CD8-positive, alpha-beta memory T cell (primary cell): ENCODE results near the gene LYST. TPM values are rescaled to one million over a fixed set of nuclear protein-coding genes. Genes with fewer than 3 reads are reported as not detected.

Source experiments
- CTCF ChIA-PET: fragments of 350-600 bp; sonication (Branson Sonifier 250); formaldehyde crosslinking; loops from one replicate; lab custom pipeline; 2021; ENCODE audit warnings: antibody characterized with exemption; lab: Charles Lee
- POLR2A ChIA-PET: fragments of 350-600 bp; sonication (Branson Sonifier 250); formaldehyde crosslinking; loops from one replicate; lab custom pipeline; 2021; ENCODE audit warnings: antibody characterized with exemption; lab: Charles Lee
- DNase-seq, 5 donors: peaks; one replicate each; pipeline versions ENCODE4 v3.0.0 to v3.0.0-alpha.2; 2020 to 2022; ENCODE audit warnings: mixed read lengths in 1 of 5
- H3K27ac ChIP-seq: one replicate; pipeline ENCODE4 v1.7.0; 2013; ENCODE audit warnings: low read depth, mild to moderate bottlenecking, low read length, moderate library complexity
- H3K27me3 ChIP-seq: 2 replicates; pipeline ENCODE4 v1.7.0; 2013; ENCODE audit warnings: low read length, mild to moderate bottlenecking; ENCODE audit not compliant: insufficient read depth, poor library complexity, severe bottlenecking
- H3K36me3 ChIP-seq: 2 replicates; pipeline ENCODE4 v1.7.0; 2013; ENCODE audit warnings: mild to moderate bottlenecking, low read length, moderate library complexity; ENCODE audit not compliant: insufficient read depth
- H3K4me1 ChIP-seq: 2 replicates; pipeline ENCODE4 v1.7.0; 2013; ENCODE audit warnings: mild to moderate bottlenecking, low read length, moderate library complexity; ENCODE audit not compliant: insufficient read depth
- H3K4me3 ChIP-seq: 2 replicates; pipeline ENCODE4 v1.7.0; 2013; ENCODE audit warnings: mild to moderate bottlenecking, low read length
- H3K9me3 ChIP-seq: 2 replicates; pipeline ENCODE4 v1.7.0; 2013; ENCODE audit warnings: mild to moderate bottlenecking, low read length
- H3K27ac Mint-ChIP-seq, 8 donors: one replicate each; pipeline ENCODE4 v1.8.0; 2020 to 2021; ENCODE audit warnings: mixed read lengths in 8 of 8, mild to moderate bottlenecking in 6 of 8, inconsistent platforms in 3 of 8, moderate library complexity in 3 of 8
- H3K27me3 Mint-ChIP-seq, 2 donors: one replicate each; pipeline ENCODE4 v1.8.0; 2020 to 2021; ENCODE audit warnings: mixed read lengths in 2 of 2, mild to moderate bottlenecking in 1 of 2, moderate library complexity in 1 of 2
- H3K36me3 Mint-ChIP-seq, 3 donors: one replicate each; pipeline ENCODE4 v1.8.0; 2020 to 2021; ENCODE audit warnings: mixed read lengths in 3 of 3, inconsistent platforms in 1 of 3, mild to moderate bottlenecking in 1 of 3
- H3K4me1 Mint-ChIP-seq, 3 donors: one replicate each; pipeline ENCODE4 v1.8.0; 2020 to 2021; ENCODE audit warnings: mixed read lengths in 3 of 3, inconsistent platforms in 1 of 3, mild to moderate bottlenecking in 1 of 3
- H3K4me3 Mint-ChIP-seq, 7 donors: one replicate each; pipeline ENCODE4 v1.8.0; 2020 to 2021; ENCODE audit warnings: mixed read lengths in 7 of 7, mild to moderate bottlenecking in 6 of 7, moderate library complexity in 4 of 7, inconsistent platforms in 2 of 7
- H3K9me3 Mint-ChIP-seq, 5 donors: one replicate each; pipeline ENCODE4 v1.8.0; 2020 to 2022; ENCODE audit warnings: mixed read lengths in 5 of 5, mild to moderate bottlenecking in 3 of 5, moderate library complexity in 2 of 5, inconsistent platforms in 1 of 5
- polyA plus RNA-seq: library from polyadenylated mRNA; unstranded; fragments of 300-500 nt; fragmentation: Illumina TruSeq; gene quantifications from one replicate; pipeline ENCODE4 v1.2.3, GENCODE V29; 2021
- total RNA-seq, 2 experiments: library from RNA; stranded (reverse); gene quantifications; one replicate each; pipeline ENCODE4 v1.2.3, GENCODE V29; 2021

LYST gene
- total and polyA plus RNA-seq, 3 experiments from 2014 or later: 24.1 to 79.9 (median 76.9) TPM

GRCh38 chr1:235898126-235898525 lies 31.4 kb upstream of the LYST start:
- Histone ChIP-seq H3K9me3 (no peaks in the 10 kb centered on the region), H3K36me3 (no peaks in the 10 kb centered on the region), H3K27ac (no peak overlapping the region), H3K4me1 (no peaks in the 10 kb centered on the region), H3K4me3 (no peak overlapping the region), H3K27me3 (no peaks in the 10 kb centered on the region)
- peaks cover 2 to 9% (median 6%) of the 10 kb centered on the region in 3 donors for H3K4me1 Mint-ChIP-seq
- no peaks in the 10 kb centered on the region for H3K36me3 Mint-ChIP-seq
- peaks cover 0 to 6% of the 10 kb centered on the region in 2 donors for H3K27me3 Mint-ChIP-seq
- H3K9me3 Mint-ChIP-seq: no peaks in the 10 kb centered on the region
- ChIA-PET POLR2A (no interaction called here), CTCF (no interaction called here)
- no peak for DNase-seq
- H3K27ac Mint-ChIP-seq: peak overlapping the region in 2 of 8 donors; percentile 36 to 67
- H3K4me3 Mint-ChIP-seq: peak overlapping the region in 1 of 7 donors; percentile 10

GRCh38 chr1:235893840-235894239 lies 27.1 kb upstream of the LYST start:
- H3K27me3 ChIP-seq: no peaks in the 10 kb centered on the region
- Mint-ChIP-seq H3K9me3 (no peaks in the 10 kb centered on the region), H3K4me3 (no peak overlapping the region), H3K36me3 (no peaks in the 10 kb centered on the region), H3K27ac (no peak overlapping the region), H3K27me3 (no peaks in the 10 kb centered on the region), H3K4me1 (peaks cover 5 to 11% (median 9%) of the 10 kb centered on the region in 3 donors)
- no peak overlapping the region for H3K27ac ChIP-seq
- no peaks in the 10 kb centered on the region for H3K9me3 ChIP-seq
- peaks cover under 1% of the 10 kb centered on the region for H3K4me1 ChIP-seq
- H3K36me3 ChIP-seq: no peaks in the 10 kb centered on the region
- H3K4me3 ChIP-seq: no peak overlapping the region
- DNase-seq: no peak
- POLR2A ChIA-PET: no interaction called here
- CTCF ChIA-PET: interaction anchor here (1.1 to 1.8 kb wide), 2 partner anchors 61 to 78 kb away, joined by 4 to 8 read pairs; no protein-coding TSS in a partner anchor

- no peaks in the 10 kb centered on the region for H3K9me3 Mint-ChIP-seq
- Histone ChIP-seq H3K4me1 (peaks cover 8% of the 10 kb centered on the region), H3K36me3 (no peaks in the 10 kb centered on the region), H3K27ac (no peak overlapping the region), H3K27me3 (no peaks in the 10 kb centered on the region), H3K4me3 (no peak overlapping the region), H3K9me3 (no peaks in the 10 kb centered on the region)
- ChIA-PET POLR2A (no interaction called here), CTCF (interaction anchor here (1.8 kb wide), 1 partner anchor 79 kb away, joined by 8 read pairs; no protein-coding TSS in a partner anchor)
- H3K27ac Mint-ChIP-seq: peak overlapping the region in 1 of 8 donors; percentile 60
- H3K4me3 Mint-ChIP-seq: no peak overlapping the region
- no peaks in the 10 kb centered on the region for H3K27me3 Mint-ChIP-seq
- peaks cover 14 to 21% (median 16%) of the 10 kb centered on the region in 3 donors for H3K4me1 Mint-ChIP-seq
- no peak for DNase-seq
- peaks cover 0 to 2% (median 0%) of the 10 kb centered on the region in 3 donors for H3K36me3 Mint-ChIP-seq
Measured at GRCh38 chr1:235892734-235893413, 26.2 kb upstream of the LYST start.

- Mint-ChIP-seq H3K4me3 (no peak overlapping the region), H3K27ac (peak overlapping the region in 2 of 8 donors; percentile 19 to 51)
- DNase-seq: no peak
Measured at GRCh38 chr1:235892202-235892601, 25.5 kb upstream of the LYST start.

GRCh38 chr1:235888119-235888643 lies 21.5 kb upstream of the LYST start:
- H3K9me3 ChIP-seq: no peaks in the 10 kb centered on the region
- peaks cover 39 to 54% (median 43%) of the 10 kb centered on the region in 3 donors for H3K4me1 Mint-ChIP-seq
- DNase-seq: peak; percentile 14 to 75 (median 26)
- peak overlapping the region; percentile 96 to 99 (median 98) for H3K27ac Mint-ChIP-seq
- H3K36me3 ChIP-seq: no peaks in the 10 kb centered on the region
- H3K4me3 Mint-ChIP-seq: peak overlapping the region; percentile 67 to 93 (median 86)
- no peaks in the 10 kb centered on the region for H3K27me3 Mint-ChIP-seq
- H3K27me3 ChIP-seq: no peaks in the 10 kb centered on the region
- H3K4me3 ChIP-seq: peak overlapping the region; percentile 59
- ChIA-PET CTCF (interaction anchor here (1.1 to 1.7 kb wide), 5 partner anchors 19 to 84 kb away, joined by 3 to 7 read pairs (median 4); no protein-coding TSS in a partner anchor), POLR2A (interaction anchor here (0.6 kb wide), 1 partner anchor 267 kb away, joined by 4 read pairs; no protein-coding TSS in a partner anchor)
- H3K27ac ChIP-seq: peak overlapping the region; percentile 48
- H3K9me3 Mint-ChIP-seq: no peaks in the 10 kb centered on the region
- peaks cover 34% of the 10 kb centered on the region for H3K4me1 ChIP-seq
- peaks cover 0 to 2% (median 0%) of the 10 kb centered on the region in 3 donors for H3K36me3 Mint-ChIP-seq

More at GRCh38 chr1:235892202-235892601, 25.5 kb upstream of the LYST start:
- Mint-ChIP-seq H3K27me3 (no peaks in the 10 kb centered on the region), H3K36me3 (peaks cover 0 to 2% (median 0%) of the 10 kb centered on the region in 3 donors), H3K9me3 (no peaks in the 10 kb centered on the region), H3K4me1 (peaks cover 21 to 28% (median 23%) of the 10 kb centered on the region in 3 donors)
- Histone ChIP-seq H3K4me3 (no peak overlapping the region), H3K9me3 (no peaks in the 10 kb centered on the region), H3K4me1 (peaks cover 15% of the 10 kb centered on the region), H3K36me3 (no peaks in the 10 kb centered on the region), H3K27ac (no peak overlapping the region), H3K27me3 (no peaks in the 10 kb centered on the region)
- POLR2A ChIA-PET: no interaction called here
- CTCF ChIA-PET: no interaction called here

- Mint-ChIP-seq H3K9me3 (no peaks in the 10 kb centered on the region), H3K27me3 (no peaks in the 10 kb centered on the region), H3K36me3 (peaks cover 0 to 2% (median 0%) of the 10 kb centered on the region in 3 donors), H3K4me3 (peak overlapping the region in 6 of 7 donors; percentile 22 to 86 (median 52)), H3K27ac (peak overlapping the region; percentile 58 to 99 (median 98)), H3K4me1 (peaks cover 42 to 56% (median 48%) of the 10 kb centered on the region in 3 donors)
- H3K36me3 ChIP-seq: no peaks in the 10 kb centered on the region
- no peak overlapping the region for H3K27ac ChIP-seq
- no peak overlapping the region for H3K4me3 ChIP-seq
- ChIA-PET POLR2A (interaction anchor here (0.6 kb wide), 2 partner anchors 15 to 268 kb away, joined by 3 to 4 read pairs; no protein-coding TSS in a partner anchor), CTCF (interaction anchor here (1.3 to 1.7 kb wide), 4 partner anchors 22 to 84 kb away, joined by 3 to 7 read pairs (median 4); no protein-coding TSS in a partner anchor)
- no peak for DNase-seq
- no peaks in the 10 kb centered on the region for H3K27me3 ChIP-seq
- no peaks in the 10 kb centered on the region for H3K9me3 ChIP-seq
- H3K4me1 ChIP-seq: peaks cover 34% of the 10 kb centered on the region
Measured at GRCh38 chr1:235887676-235888075, 21.0 kb upstream of the LYST start.

- ChIA-PET CTCF (interaction anchor here (1.4 to 2.5 kb wide), 2 partner anchors 19 to 86 kb away, joined by 4 to 11 read pairs; partner anchors contain the start of gene LYST), POLR2A (no interaction called here)
- DNase-seq: no peak
- Histone ChIP-seq H3K4me1 (peaks cover 34% of the 10 kb centered on the region), H3K36me3 (no peaks in the 10 kb centered on the region), H3K4me3 (no peak overlapping the region), H3K27ac (no peak overlapping the region), H3K27me3 (no peaks in the 10 kb centered on the region), H3K9me3 (no peaks in the 10 kb centered on the region)
- Mint-ChIP-seq H3K27ac (peak overlapping the region; percentile 78 to 96 (median 86)), H3K27me3 (no peaks in the 10 kb centered on the region), H3K4me3 (peak overlapping the region in 6 of 7 donors; percentile 1 to 45 (median 25)), H3K9me3 (no peaks in the 10 kb centered on the region), H3K4me1 (peaks cover 44 to 58% (median 49%) of the 10 kb centered on the region in 3 donors), H3K36me3 (peaks cover 0 to 2% (median 0%) of the 10 kb centered on the region in 3 donors)
Measured at GRCh38 chr1:235885655-235886262, 19.1 kb upstream of the LYST start.
